HL-60 (cell line): ENCODE results near the gene LRRC61.
"Not testable (repeated sequence)": the region's sequence is repeated elsewhere in the genome, so short reads cannot be mapped to it uniquely, and the experiment has no call there.

Experiments
- POLR2AphosphoS5 ChIP-seq: IDR thresholded peaks from 2 replicates; pipeline ENCODE4 v1.6.1; 2012; ENCODE audit warnings: low read depth
- TF ChIP-seq, protein P1 (sequence below): IDR thresholded peaks from 2 replicates; pipeline ENCODE4 v1.6.1; 2012; ENCODE audit warnings: low read depth; ENCODE audit not compliant: insufficient replicate concordance
- TF ChIP-seq, protein P2 (sequence below): IDR thresholded peaks from one replicate; pipeline ENCODE4 v1.5.1; 2011; ENCODE audit warnings: low read length, control low read depth, inconsistent platforms; ENCODE audit not compliant: insufficient read depth

DNA sequence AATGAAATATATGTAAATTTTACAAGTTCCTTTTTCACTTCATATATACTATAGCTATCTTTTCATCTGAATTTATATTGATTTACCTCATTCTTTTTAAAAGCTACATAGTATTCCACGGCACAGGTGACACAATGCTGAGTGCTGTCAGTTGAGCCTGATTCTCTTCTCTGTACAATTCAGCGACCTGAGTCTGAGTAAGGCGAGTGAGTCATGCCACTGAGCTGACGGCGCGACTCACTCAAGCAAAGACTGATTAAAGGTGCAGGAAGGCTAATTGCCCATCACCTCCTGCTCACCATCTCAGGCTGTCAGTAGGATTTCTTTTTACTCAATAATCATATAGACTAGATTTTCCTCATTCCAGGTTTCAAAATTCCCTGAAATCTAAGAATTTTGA, 39.5 kb upstream of the LRRC61 start:
- TF ChIP-seq, protein P1, sequence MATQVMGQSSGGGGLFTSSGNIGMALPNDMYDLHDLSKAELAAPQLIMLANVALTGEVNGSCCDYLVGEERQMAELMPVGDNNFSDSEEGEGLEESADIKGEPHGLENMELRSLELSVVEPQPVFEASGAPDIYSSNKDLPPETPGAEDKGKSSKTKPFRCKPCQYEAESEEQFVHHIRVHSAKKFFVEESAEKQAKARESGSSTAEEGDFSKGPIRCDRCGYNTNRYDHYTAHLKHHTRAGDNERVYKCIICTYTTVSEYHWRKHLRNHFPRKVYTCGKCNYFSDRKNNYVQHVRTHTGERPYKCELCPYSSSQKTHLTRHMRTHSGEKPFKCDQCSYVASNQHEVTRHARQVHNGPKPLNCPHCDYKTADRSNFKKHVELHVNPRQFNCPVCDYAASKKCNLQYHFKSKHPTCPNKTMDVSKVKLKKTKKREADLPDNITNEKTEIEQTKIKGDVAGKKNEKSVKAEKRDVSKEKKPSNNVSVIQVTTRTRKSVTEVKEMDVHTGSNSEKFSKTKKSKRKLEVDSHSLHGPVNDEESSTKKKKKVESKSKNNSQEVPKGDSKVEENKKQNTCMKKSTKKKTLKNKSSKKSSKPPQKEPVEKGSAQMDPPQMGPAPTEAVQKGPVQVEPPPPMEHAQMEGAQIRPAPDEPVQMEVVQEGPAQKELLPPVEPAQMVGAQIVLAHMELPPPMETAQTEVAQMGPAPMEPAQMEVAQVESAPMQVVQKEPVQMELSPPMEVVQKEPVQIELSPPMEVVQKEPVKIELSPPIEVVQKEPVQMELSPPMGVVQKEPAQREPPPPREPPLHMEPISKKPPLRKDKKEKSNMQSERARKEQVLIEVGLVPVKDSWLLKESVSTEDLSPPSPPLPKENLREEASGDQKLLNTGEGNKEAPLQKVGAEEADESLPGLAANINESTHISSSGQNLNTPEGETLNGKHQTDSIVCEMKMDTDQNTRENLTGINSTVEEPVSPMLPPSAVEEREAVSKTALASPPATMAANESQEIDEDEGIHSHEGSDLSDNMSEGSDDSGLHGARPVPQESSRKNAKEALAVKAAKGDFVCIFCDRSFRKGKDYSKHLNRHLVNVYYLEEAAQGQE = not testable (repeated sequence)
- TF ChIP-seq, protein P2, sequence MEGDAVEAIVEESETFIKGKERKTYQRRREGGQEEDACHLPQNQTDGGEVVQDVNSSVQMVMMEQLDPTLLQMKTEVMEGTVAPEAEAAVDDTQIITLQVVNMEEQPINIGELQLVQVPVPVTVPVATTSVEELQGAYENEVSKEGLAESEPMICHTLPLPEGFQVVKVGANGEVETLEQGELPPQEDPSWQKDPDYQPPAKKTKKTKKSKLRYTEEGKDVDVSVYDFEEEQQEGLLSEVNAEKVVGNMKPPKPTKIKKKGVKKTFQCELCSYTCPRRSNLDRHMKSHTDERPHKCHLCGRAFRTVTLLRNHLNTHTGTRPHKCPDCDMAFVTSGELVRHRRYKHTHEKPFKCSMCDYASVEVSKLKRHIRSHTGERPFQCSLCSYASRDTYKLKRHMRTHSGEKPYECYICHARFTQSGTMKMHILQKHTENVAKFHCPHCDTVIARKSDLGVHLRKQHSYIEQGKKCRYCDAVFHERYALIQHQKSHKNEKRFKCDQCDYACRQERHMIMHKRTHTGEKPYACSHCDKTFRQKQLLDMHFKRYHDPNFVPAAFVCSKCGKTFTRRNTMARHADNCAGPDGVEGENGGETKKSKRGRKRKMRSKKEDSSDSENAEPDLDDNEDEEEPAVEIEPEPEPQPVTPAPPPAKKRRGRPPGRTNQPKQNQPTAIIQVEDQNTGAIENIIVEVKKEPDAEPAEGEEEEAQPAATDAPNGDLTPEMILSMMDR = not testable (repeated sequence)
- TF ChIP-seq POLR2AphosphoS5 = not testable (repeated sequence)
